ENCODE data around the gene SASH3.

Gene SASH3

DNA sequence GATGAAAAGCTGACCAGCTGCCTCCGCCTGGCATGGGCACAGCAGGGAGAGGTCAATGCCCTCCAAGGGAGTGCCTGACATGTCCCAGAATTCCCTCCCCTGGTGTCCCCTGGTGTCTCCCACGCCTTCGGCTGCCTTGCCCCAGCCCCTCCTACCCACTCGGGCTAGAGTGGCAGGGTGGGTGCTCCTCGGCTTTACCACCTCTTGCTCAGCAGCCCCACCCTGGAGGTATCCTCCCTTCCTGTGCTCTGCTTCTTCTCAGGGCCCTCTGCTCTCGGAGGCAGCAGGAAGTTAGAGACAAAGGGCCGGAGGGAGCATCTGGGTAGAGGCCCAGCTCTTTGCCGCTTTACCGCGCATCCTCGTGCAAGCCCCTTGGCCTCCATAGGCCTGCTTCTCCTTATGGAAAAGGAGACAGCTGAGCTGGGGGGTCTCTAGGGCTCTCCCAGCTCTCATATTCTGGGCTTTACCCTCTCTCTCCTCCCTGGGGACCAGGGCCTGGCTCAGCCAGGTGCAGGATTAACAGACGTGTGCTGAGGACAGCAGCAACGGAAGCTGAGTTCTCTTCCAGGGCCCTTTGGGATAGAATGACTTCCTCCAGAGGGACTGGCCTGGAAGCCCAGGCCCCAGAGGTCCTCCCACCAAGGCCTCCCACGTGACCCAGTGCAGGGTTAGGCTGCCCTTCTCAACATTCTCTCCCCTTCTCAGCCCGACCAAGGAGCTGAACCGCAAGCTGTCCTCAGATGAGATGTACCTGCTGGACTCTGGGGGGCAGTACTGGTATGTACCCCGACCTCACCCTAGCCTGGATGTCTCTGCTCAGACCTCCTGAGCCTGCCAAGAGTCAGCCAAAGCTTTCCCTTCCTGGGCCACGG, 23.7 kb upstream of the SASH3 start:
- in situ Hi-C loops (cut with MboI; ENCODE audit: low sequenced_read_pairs): no loop called here

DNA sequence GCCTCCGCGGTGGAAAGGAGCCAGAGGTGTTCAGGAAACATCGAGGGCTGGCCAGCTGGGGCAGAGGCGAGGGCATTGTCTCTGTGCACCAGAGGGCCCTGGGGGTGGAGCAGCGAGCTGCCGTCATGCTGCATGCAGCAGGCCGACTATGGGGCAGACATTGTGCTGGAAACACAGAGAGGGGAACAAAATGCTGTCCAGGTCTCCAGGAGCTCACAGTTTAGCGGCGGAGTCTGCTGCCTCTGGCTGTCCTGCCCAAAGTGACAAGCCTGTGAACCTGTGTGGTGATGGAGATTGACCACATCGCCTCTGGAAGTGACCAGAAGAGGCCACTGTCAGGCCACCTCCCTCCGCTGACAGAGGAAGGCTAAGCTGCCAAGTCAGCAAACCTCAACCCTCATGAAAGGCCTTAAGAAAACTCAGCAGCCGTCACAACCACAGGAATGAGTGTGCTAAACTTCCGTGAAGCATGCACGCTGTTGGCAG, 20.1 kb upstream of the SASH3 start:
- in situ Hi-C loops (cut with MboI; ENCODE audit: low sequenced_read_pairs): no loop called here

DNA sequence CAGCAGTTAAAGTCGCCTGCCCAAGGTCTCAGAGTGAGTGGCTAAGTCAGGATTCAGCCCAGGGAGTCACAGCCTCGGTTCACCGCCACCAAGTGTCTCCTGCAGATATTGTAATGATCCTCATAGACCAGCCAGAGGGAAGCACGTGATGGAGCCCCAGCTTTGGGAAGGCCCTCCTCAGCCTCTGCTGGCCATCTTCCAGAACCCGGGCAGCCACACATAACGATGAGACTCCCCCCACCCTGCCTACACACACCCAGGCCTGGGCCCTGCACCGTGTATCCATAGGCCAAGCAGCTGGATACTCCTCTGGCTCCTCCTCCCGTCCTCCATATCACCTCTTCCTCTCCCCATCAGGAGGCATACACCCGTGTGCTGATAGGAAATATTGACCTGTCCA, 19.6 kb upstream of the SASH3 start:
- in situ Hi-C loops (cut with MboI; ENCODE audit: low sequenced_read_pairs): no loop called here

DNA sequence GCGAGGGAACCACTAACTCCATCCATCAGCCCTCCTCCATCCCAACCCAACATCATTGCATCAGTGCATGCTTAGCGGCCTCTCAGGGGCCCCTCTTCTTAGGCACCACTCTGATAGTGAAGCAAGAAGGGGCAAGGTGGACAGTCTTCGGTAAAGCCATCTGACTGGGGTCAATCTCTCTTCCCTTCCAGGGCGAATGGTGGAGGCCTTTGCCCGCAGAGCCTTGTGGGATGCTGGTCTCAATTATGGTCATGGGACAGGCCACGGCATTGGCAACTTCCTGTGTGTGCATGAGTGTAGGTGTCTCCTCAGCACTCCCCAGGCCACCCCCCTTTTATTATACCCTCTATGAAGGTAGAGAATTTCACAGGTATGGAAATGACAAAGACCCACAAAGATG, 18.8 kb upstream of the SASH3 start:
- in situ Hi-C loops (cut with MboI; ENCODE audit: low sequenced_read_pairs): no loop called here

DNA sequence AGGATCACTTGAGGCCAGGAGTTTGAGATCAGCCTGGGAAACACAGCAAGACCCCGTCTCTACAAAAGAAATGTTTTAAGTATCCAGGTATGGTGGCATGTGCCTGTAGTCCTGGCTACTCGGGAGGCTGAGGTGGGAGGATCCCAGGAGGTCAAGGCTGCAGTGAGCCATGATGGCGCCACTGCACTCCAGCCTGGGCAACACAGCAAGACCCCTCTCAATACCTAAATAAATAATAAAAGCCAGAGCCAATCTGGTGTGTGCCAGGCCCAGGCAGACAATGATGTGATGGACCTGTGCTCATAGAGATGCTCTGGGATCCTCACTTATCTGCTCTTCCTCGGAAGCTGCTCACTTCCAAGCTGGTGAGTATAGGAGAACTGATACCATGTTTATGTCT, 18.2 kb upstream of the SASH3 start:
- in situ Hi-C loops (cut with MboI; ENCODE audit: low sequenced_read_pairs): no loop called here

DNA sequence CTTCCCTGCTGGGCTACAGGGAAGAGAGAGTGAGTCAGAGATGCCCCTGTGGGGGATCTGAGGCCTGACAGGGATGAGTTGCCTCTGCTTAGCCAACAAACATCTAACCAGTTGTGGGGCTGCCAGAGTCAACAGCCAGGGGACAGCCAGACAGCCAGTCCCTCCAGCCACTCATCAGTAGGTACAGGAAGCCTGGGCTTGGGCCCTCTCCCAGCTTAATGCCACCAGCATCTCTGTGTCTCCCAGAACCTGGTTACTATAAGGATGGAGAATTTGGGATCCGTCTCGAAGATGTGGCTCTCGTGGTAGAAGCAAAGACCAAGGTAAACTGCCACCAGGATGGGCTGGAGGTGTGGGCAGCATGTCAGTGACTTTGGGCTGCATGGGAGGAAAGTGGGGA, 17.3 kb upstream of the SASH3 start:
- in situ Hi-C loops (cut with MboI; ENCODE audit: low sequenced_read_pairs): no loop called here

DNA sequence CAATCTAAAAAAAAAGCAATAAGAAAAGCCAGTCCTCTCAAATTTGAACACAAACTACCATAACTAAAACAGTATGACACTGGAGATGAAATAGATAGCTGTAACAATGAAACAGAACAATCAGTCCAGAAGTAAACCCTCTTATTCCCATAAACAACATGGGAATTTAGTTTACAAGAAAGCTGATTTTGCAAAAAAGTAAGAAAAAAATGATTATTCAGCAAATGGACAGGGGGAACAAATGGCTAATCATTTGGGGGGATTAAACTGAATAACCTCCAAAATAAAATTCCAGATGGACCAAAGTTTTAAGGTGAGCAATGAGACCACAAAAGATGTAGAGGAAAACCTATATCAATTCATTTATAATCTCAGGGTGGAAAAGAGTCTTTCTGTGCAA, 16.1 kb upstream of the SASH3 start:
- in situ Hi-C loops (cut with MboI; ENCODE audit: low sequenced_read_pairs): no loop called here

DNA sequence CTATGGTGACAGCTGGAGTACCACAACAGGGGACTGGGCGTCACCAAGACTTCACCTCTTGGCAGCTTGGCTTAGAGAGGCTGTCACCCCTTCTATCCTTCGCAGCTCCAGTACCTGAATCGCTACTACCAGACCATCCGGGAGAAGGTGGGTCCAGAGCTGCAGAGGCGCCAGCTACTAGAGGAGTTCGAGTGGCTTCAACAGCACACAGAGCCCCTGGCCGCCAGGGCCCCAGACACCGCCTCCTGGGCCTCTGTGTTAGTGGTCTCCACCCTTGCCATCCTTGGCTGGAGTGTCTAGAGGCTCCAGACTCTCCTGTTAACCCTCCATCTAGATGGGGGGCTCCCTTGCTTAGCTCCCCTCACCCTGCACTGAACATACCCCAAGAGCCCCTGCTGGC, 11.6 kb upstream of the SASH3 start:
- in situ Hi-C loops (cut with MboI; ENCODE audit: low sequenced_read_pairs): no loop called here

DNA sequence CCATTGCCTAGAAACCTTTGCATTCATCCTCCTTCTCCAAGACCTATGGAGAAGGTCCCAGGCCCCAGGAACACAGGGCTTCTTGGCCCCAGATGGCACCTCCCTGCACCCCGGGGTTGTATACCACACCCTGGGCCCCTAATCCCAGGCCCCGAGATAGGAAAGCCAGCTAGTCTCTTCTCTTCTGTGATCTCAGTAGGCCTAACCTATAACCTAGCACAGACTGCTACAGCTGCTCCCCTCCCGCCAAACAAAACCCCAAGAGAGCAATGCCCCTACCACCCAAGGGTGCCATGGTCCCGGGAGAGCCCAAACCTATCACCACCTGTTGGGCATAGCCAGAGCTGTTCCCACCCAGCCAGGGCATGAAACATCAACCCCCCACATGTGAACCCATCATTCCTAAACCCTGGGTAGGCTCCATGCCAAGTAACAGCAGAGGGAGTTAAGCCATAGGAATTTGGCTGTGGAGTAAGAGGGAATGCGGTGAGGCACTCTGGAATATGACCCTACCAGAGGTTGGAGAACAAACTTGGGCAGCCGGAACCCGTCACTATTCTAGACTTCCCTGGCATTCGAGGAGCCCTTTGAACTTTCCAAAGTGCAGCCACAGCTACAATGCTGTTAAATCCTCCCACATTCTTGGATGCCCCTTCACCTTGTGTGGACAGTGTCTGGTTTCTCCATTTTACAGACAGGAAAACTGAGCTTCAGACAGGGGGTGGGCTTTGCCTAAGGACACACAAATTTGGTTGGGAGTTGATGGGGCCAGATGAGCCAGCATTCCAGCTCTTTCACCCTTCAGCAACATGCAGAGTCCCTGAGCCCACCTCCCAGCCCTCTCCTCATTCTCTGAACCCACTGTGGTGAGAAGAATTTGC, 10.9 kb upstream of the SASH3 start:
- in situ Hi-C loops (cut with MboI; ENCODE audit: low sequenced_read_pairs): no loop called here

DNA sequence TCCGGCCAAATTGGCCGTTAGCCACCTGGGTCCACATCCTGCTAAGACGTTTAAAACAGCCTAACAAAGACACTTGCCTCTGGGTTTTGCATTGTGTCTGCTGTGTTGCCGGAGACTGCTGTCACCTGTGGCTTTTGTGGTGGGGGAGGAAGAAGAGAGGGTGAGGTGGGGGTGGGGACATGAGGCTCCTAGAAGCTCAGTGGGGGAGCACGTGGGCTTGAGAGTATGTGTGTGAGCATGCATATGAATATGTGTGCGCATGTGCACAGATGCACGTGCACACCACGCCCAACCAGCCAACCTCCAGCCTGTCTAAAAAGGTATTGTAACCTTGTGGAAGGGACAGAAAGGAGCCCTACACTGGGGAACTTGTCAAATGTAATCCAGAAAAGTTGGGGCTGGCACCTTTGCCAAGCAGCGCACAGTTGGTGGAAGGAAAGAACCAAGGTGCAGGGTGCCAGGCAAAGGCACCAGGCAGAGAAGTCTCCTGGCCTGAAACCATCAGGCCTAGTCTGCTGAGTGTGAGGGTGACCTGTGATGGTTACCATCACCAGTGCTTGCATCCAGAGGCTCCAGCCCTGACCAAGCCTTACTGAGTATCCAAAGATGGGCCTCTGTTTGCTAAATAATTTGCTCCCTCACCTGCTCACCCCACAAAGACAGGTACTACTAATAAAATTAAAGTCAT, 10.1 kb upstream of the SASH3 start:
- in situ Hi-C loops (cut with MboI; ENCODE audit: low sequenced_read_pairs): no loop called here

DNA sequence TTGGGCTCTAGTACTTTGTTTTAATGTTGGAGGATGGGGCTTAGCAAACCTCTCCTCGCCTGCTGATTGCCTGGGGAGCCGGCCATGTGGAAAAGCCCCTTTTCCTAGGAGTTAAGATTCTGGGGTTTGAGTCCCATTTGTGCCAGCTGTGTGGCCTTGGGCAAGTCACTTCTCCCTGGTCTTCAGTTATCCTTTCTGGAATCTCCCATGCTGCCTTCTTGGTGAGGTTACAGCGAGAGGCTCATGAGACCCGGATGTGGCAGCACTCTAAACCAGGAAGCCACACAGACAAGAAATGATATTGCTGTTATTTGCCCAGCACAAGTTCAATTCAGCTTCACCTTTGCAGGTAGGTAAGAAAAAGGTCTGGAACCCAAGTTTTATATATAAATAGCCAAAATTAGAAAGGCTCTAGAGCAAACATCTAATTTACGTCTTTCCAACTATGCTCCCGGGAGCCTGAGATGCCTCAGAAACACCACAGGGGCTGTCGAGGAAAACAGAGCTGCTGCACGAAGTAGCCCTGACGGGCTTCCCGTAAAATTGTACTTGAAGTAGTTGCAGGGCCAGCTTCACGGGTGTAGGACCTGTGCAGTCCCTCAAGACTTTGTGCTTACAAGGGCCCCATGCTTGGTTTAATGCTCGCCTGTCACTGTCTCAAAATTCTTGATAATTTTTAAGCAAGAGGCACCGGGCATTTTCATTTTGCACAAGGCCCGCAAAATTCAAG, 8.3 kb upstream of the SASH3 start:
- in situ Hi-C loops (cut with MboI; ENCODE audit: low sequenced_read_pairs): no loop called here

DNA sequence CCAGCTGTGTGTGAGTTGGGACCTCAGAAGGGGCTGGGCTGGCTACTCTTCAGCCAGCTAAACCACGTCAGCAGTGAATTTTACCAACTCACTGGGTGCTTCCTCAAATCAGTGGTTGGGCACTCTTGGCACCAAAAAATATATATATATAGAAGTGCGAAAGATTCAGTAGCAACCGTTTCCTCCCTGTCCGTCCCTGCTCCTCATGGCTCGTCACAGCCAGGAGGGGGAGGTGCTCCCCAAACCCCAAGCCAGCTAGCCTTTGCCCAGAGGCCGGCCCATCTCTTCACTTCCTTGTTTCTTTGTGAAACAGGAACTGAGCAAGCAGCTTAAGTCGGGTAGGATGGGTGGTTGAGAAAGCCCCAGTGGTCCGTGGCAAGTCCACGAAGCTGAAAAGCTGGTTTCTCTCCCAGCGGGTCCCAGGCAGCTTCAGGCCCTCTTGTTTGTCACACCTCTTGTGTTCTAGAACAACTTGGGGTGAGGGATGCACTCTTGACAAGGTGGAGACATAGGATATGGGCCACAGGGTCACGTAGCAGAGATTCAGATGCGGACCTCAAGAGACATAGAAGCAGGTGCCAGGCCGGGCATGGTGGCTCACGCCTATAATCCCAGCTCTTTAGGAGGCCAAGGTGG, 6.8 kb upstream of the SASH3 start:
- in situ Hi-C loops (cut with MboI; ENCODE audit: low sequenced_read_pairs): no loop called here

DNA sequence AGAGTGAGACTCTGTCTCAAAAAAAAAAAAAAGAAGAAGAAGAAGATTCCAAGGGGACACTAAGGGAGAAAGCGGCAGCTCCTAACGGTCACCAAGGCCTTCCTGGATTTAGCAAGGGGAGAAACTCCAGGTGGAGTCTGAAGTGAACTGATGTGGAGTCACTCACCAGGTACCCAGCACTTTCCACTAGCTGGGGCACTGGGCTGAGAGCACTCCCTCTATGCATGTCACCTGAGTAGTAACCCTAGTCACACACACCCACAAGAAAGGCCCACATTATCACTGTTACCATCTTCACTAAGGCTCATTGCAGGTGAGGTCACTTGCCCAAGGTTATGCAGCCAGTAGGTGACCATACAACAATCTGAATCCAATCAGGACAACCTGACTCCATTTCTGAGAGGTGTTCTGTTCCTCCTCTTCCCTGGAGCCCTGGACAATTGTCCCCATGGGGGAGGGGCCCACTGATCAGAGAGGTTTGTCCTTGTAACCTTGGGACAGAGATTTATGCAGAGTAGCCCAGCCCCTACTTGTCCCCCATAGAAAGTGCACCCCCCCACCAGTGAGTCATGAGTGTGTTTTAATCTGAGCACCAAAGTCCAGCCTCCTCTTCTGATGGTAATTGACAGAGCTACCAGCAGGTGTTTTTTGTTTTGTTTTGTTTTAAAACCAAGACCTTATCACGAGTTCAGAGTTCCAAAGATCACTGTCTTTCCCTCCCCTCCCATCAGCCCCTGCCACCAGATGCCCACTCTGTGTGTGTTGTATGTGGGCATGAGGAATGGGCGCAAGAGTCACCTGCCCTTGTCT, 5.9 kb upstream of the SASH3 start:
- in situ Hi-C loops (cut with MboI; ENCODE audit: low sequenced_read_pairs): no loop called here

DNA sequence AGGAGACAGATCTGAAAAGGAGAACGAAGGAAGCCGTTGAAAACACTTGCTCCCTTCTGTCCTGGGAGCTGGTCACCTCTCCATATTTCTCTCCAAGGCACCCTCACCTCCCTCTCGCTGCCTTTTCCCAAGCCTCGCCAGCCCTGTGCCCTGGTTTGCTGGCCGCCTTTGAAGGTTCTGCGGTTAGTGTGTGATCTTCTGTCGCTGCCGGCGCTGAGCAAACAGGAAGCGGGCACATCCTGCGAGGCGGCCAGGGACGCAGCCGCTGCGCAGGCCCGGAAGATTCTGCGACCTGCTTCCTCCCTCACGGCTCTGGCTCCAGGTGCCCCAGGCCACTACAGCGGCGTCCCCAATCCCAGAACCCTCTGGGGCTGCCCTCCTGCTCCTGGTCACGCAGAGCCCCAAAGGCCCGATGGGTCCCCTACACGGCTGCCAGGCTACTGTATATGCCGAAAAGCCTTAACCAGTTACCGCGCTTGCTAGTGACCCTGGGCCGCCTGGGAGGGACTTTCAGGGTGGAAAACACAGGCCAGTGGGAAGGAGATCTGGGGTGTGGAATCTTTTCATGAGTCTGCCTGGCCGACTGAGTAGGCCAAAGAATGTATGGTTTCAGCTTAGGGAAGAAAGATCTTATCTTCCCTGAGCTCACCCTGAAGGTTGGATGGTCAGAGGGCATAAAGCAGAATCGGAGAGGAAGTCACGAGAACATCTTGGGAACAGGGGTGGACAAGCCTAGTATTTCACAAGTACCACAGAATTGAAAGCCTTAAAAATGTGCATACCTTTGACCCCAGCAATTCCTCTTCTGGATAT, 2.3 kb upstream of the SASH3 start:
- in situ Hi-C loops (cut with MboI; ENCODE audit: low sequenced_read_pairs): no loop called here

DNA sequence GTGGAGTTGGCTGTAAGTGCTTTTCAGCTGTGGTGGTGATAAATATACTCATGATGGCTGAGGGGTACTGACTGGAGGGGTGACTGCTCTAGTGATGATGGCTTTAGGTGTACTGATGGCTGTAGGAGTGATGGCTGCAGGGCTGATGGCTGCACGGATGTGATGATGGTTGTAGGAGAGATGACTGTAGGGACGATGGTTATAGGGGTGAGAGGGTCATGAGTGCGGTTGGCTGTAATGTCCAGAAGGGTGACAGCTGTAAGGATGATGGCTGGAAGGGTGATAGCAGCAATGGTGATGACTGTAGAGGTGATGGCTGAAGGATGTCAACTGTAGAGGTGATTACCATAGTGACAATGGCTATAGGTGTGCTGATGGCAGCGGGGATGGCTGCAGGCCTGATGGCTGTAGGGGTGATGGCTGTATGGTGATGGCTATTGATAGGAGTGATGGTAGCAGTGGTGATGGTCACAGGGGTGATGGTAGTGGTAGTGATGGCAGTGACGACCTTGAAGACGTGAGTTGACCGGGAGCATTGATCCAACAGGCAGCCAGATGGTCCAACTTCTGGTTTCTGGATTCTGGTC, 570 bp upstream of the SASH3 start:
- in situ Hi-C loops (cut with MboI; ENCODE audit: low sequenced_read_pairs): no loop called here

DNA sequence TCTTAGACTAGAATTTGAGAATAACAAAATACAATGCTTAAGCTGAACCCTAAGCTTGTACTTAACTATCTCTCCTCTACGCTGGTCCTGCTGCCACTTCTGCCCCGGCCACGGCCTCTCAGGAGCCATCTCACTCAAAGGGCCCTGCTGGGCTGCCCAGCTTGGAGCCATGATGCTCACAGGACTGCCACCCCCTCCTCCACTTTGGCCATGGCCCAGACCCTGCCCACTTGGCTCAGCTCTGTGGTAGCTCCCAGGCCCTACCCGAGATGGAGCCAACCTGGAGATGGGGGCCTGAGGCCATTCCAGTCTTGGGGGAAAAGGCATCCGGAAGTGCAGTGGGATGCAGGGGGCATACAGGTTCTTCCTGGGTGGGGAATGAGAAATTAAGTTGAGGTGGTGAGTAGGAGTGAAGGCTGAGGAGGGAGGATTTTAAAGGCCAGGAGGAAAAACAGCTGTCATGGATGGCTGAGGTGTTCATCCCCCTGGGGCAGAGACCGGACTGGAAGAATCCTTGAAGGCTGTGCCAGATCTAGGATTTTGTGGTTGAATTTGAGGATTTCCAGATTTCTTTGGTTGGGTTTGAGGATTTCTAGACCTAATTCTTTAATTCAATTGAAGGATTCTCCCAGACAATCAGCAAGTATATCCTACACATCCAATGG, 824 bp downstream of the SASH3 start:
- in situ Hi-C loops (cut with MboI; ENCODE audit: low sequenced_read_pairs): no loop called here

DNA sequence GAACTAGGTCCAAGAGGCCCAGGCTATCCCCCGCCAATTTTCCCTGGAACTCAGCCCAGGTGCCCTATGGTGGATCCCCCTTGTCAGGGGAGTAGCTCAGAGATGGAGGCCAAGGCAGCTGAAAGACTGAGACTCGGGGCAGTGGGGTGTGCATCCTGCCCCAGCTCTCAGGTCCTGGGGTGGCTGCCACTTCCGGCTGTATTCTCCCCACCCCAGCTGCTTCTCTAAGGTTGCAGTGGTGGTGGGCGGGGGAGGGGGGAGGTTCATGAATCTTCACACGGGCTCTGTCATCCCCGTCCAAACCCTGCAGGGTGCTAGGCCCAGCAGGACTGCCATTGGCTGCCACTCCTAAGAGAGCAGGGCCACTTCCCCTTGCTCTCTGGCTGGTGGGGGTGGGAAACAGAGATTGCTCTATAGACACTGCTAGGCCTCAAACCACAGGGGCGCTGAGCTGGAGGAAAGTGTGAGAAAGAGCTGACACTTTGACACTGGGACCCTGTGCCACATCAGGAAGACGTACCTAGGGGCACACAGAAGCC, 1.5 kb downstream of the SASH3 start:
- in situ Hi-C loops (cut with MboI; ENCODE audit: low sequenced_read_pairs): no loop called here

Measured in HL-60/S4 treated with retinoic acid at 250 ng/mL for 4 days and 3 days (cell line).